Measurements from ENCODE around the gene PCGF5. TPM values are rescaled to one million over a fixed set of nuclear protein-coding genes. Genes with fewer than 3 reads are reported as not detected.

Gene PCGF5
- total and polyA plus RNA-seq, 2 experiments from 2014 or later, result 7.7 to 8.7 TPM

- TF ChIP-seq CTCF (conservative IDR thresholded peaks at IDR 0.05; ENCODE audit: low read depth in 2 of 2) (no peak), STAT1 (IDR thresholded peaks at IDR 0.05; ENCODE audit: unreplicated experiment) (no peak), ETS1 (IDR thresholded peaks at IDR 0.05) (no peak), REST (IDR thresholded peaks at IDR 0.05; ENCODE audit: unreplicated experiment) (no peak)
Observed at GRCh38 chr10:91220954-91221675, 652 bp downstream of the PCGF5 start (continued).

GRCh38 chr10:91226093-91226492, 5.6 kb downstream of the PCGF5 start:
- Mint-ChIP-seq H3K27me3 (ENCODE audit: insufficient read depth, low read depth, poor library complexity) (peaks cover 18% of the 10 kb centered on the region), H3K4me3 (no peak overlapping the region), H3K4me1 (peaks cover 5% of the 10 kb centered on the region; the same call in 2 of the 3 replicates), H3K27ac (no peak overlapping the region), H3K9me3 (no peaks in the 10 kb centered on the region), H3K36me3 (ENCODE audit: low read depth) (no peaks in the 10 kb centered on the region)
- no peaks in the 10 kb centered on the region for H3K9me2 ChIP-seq (ENCODE audit: insufficient read depth)
- no peak overlapping the region for H3K4me3 ChIP-seq
- H3K36me3 ChIP-seq (ENCODE audit: insufficient read depth), result no peaks in the 10 kb centered on the region
- no peaks in the 10 kb centered on the region for H3K79me2 ChIP-seq (replicated peaks; ENCODE audit: insufficient read depth)
- H3F3A ChIP-seq (replicated peaks; ENCODE audit: low read depth), result no peaks in the 10 kb centered on the region
- DNase-seq (ENCODE audit: low spot score) (no peak), ATAC-seq (no peak)
- no peaks in the 10 kb centered on the region for H4K20me1 ChIP-seq (replicated peaks; ENCODE audit: insufficient read depth)
- no peak overlapping the region for H3K27ac ChIP-seq (ENCODE audit: low read depth)
- 0 out of 2 replicates have a peak, but pooled peaks cover 5% of the 10 kb centered on the region for H3K4me1 ChIP-seq (ENCODE audit: insufficient read depth)
- no peak overlapping the region for H3K4me2 ChIP-seq
- peaks cover 34% of the 10 kb centered on the region for H3K27me3 ChIP-seq (ENCODE audit: insufficient read depth)
- no peak overlapping the region for H2AFZ ChIP-seq
- TF ChIP-seq ZNF114 (CRISPR knock-in tag; IDR thresholded peaks at IDR 0.05), result no peak
- TF ChIP-seq CTCF (conservative IDR thresholded peaks at IDR 0.05; ENCODE audit: low read depth in 2 of 2), result no peak
- no peak for TF ChIP-seq REST (IDR thresholded peaks at IDR 0.05; ENCODE audit: unreplicated experiment)
- TF ChIP-seq EZH2phosphoT487 (IDR thresholded peaks at IDR 0.05; ENCODE audit: unreplicated experiment), result no peak
- TF ChIP-seq JUNB (IDR thresholded peaks at IDR 0.05; ENCODE audit: unreplicated experiment), result no peak
- no peak for TF ChIP-seq STAT1 (IDR thresholded peaks at IDR 0.05; ENCODE audit: unreplicated experiment)
- TF ChIP-seq ETS1 (IDR thresholded peaks at IDR 0.05), result no peak
- TF ChIP-seq NANOG (IDR thresholded peaks at IDR 0.05; ENCODE audit: borderline replicate concordance), result no peak
- no peak for TF ChIP-seq POLR2AphosphoS5 (IDR thresholded peaks at IDR 0.05; ENCODE audit: low read depth)
- TF ChIP-seq ZNF331 (CRISPR knock-in tag; IDR thresholded peaks at IDR 0.05; ENCODE audit: low read depth), result no peak
- TF ChIP-seq EZH2 (IDR thresholded peaks at IDR 0.05; ENCODE audit: low read depth, unreplicated experiment), result no peak
- no peak for TF ChIP-seq CREB1 (CRISPR knock-in tag; IDR thresholded peaks at IDR 0.05; ENCODE audit: low read depth)

Measured in GM23338 (cell line).